CD4-positive, alpha-beta T cell treated with Interferon alpha-2 for 1 hour (primary cell): ENCODE results near the gene GPR156.
"Not testable (repeated sequence)": the region's sequence is repeated elsewhere in the genome, so short reads cannot be mapped to it uniquely, and the experiment has no call there.

Source experiments
- DNase-seq, 2 donors: peaks; one replicate each; pipeline ENCODE4 v3.0.0-alpha.2; 2020 to 2022

The GPR156 gene

DNA sequence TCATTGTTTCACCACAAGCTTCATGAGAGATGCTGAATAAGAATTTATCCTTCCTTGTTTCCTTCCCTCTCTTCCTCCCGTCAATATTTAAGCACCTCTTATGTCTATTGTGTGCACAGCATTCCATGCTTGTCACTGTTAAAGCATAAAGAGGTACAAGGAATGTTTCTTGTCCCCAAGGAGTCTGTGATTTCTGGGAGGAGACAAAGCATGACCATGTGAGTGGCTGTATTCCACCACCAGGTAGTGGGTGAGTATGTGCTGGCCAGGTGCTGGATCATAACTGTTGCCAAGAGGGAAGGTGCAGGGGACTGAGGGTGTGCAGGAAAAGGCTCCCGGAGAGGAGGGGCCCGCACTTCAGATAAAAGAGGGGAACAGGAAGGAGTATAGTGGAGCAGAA is 127.9 kb downstream of the GPR156 start:
- DNase-seq = no peak

DNA sequence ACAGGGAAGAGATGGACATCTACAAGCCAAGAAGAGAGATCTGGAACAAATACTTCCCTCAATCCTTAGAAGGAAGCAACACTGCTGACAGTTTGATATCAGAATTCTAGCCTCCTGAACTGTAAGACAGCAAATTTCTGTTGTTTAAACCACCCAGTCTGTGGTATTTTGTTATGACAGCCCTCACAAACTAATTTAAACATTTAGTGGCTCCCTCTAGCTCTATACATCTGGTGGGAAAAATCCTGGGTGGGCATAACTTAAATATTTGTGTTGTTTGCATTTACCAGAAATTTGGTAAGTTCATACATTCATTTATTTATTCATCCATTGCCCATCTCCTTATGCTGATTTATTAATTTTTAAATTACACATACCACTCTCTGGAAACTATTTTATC is 128.3 kb downstream of the GPR156 start:
- DNase-seq = no peak

DNA sequence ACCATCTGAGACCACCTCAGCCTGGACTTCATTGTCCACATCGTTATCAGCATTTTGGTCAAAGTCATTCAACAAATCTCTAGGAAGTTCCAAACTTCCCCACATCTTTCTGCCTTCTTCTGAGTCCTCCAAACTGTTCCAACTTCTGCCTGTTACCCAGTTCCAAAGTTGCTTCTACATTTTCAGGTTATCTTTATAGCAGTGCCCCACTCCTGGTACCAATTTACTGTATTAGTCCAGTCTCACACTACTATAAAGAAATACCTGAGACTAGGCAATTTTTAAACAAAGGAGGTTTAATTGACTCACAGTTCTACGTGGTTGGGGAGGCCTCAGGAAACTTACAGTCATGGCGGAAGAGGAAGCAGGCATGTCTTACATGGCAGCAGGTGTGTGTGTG is 129.3 kb downstream of the GPR156 start:
- DNase-seq = not testable (repeated sequence)

DNA sequence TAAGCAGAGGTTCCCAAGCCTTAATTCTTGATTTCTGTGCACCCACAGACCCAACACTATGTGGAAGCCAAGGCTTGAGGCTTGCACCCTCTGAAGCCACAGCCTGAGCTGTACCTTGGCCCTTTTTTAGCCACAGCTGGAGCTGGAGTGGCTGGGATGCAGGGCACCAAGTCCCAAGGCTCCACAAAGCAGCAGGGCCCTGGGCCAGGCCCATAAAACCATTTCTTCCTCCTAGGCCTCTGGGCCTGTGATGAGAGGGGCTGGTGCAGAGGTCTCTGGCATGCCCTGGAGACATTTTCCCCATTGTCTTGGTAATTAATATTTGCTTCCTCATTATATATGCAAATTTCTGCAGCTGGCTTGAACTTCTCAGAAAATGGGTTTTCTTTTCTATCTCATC is 129.9 kb downstream of the GPR156 start:
- no peak for DNase-seq

DNA sequence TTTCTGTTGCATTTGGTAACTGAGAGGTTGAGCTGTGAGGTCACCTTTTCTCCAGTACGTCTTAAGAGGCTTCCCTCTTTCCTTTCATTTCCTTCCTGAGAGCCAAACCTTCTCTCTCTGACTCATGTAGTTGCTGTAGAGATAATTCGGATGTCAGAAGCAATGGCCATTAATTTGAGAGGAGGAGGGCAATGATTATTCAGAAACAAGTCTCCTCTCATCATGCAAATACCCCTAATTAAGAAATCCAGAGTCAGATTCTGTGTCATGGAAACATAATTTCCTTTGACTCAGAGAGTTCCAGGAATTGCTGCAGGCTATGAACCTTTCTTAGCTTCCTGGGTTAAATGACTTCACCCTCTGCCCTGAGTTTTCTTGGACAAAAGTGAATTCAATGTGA is 131.7 kb downstream of the GPR156 start:
- DNase-seq = no peak

DNA sequence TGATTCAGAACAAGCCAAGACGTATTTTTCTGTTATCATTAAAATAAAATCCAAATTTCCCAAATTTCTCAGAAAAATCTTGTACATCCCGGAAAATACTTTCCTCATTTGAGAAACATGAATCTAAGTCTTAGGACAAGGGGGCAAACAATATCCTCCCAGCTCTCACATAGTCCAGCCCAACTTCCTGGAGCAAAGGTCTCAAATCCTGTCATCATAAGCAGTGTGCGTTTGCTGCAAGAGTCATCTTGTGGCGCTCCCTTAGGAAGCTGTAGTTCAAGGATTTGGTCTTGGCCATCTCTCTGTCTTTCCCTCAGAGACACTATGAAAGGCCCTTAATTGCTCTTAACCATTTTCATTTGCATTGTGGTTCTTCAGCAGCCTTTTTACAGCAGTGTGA is 133.2 kb downstream of the GPR156 start:
- no peak for DNase-seq

DNA sequence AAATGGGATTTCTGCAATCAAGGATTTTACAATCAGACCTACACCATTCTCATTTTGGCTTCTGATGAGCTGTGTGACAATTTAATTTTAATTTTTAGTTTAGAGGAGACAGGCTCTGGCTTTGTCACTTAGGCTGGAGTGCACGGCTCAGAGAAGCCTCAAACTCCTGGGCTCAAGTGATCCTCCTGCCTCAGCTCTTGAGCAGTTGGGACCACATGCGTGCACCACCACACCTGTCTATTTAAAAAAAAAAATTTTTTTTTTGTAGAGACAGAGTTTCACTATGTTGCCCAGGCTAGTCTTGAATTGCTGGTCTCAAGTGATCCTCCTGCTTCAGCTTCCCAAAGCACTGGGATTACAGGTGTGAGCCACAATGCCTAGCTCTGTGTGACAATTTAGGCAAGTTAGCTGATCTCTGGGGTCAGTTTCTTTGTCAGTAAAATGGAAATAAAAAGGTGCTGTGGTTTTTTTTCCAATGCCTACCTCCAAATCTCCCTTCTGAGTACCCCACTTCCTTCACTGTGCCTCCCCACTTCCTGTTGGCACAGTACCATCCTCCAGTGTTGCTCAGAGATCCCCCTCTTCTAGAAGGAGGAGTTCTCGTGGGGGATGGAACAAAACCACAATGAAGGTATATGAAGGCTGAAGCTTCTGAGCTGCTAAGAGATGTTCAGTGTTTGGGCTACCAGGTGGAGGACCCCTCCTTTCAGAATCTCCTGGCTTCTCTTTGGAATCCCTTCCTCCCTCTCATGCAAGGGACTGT is 136.7 kb downstream of the GPR156 start:
- DNase-seq = no peak

DNA sequence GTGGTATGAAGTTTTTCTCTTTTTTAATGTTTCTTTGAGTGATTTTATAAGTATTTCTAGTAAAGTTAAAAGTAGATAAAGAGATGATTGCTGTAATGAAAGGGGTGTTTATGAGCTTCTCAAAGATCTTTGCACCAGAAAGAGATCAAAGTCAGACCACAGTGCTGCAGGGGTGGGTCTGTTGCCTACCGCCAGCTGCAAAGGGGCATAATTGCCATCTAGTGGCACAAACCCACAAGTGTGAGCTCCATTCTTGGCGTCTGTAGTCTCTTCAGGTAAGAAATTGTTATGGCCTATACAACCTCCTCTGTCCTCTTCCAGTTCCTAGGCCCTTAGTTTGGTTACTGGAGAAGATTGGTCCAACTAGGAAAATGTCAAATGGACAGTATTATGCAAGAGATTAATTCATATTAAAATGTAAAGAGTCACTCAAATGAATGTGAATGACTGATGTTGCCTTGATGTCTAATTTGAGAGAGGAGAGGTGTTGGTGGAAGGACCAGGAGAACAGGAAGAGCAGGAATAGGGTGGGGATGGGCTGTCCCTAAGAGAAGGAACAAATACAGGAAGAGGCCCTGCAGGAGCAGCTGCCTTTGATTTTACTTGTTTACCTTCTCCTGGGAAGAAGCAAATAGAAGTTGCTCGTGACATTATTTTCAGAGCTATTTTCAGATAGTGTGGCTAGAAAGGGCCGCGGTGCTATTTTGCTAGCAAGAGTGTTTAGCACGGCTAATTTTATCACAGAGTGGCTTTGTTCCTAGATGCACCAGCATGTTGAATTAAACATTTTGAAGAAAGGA is 137.8 kb downstream of the GPR156 start:
- peak; percentile 48 to 64 for DNase-seq

DNA sequence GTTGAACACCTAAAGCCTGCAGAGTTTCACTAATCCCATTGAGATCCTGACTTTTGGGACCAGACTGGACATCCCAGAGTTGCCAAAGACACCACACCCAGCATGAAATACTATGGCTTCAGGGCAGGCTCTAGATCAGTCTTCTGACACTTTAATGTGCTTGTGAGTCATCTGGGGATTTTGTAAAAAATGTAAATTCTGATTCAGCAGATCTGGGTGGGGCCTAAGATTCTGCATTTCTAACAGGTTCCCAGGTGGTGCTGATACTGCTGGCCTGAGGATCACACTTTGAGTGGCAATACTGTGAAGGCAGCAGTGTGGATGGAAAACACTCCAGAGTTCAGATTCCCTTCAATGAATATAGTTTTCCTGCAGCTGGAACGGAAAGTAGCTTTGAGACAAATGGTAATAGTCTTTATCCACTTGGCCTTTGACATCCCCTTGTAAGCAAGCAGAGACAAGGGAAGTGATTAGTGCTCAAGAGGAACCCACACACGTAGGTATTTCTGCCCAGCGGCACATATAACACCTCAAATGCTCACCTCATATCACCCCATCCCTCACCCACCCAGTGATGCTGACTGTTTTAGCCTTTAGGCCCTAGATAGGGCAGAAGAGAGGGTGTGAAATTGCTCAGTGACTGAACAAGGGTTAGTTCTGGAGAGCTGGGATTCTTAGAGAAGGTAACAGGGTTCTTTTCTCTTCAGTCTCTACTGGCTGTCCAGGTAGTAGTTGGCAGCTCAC is 139.3 kb downstream of the GPR156 start:
- no peak for DNase-seq

DNA sequence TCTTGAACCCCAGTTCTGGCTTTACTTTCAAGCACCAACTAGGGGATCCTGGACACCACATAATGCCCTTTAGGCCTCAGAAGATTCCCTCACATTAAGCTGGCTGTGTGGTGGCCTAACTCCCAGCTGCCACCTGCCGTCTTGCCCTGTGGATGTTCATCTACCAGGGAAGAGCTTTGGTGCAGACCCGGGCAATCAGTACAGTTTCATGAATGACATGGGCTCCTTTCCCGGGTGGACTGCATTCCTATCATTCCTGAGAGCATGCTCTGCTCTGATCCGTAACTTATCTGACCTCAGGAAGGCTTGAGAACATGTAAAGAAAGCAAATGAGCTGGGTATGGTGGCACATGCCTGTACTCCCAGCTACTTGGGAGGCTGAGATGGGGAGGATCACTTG is 140.8 kb downstream of the GPR156 start:
- DNase-seq = no peak

DNA sequence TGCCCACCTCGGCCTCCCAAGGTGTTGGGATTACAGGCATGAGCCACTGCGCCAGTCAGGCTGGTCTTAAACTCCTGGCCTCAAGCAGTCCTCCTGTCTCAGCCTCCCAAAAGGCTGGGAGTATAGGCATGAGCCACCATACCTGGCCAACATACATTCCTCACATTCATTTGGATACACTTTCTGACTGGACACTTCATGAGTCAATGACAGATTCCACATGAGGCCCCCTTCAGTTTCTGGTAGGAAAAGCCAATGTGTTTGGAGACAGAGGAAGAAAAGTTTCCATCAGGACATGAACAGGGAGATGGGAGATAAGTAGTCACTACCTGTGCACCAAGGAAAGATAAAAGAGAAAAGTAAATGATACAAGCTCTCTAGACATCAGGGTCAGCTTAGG is 141.3 kb downstream of the GPR156 start:
- no peak for DNase-seq

DNA sequence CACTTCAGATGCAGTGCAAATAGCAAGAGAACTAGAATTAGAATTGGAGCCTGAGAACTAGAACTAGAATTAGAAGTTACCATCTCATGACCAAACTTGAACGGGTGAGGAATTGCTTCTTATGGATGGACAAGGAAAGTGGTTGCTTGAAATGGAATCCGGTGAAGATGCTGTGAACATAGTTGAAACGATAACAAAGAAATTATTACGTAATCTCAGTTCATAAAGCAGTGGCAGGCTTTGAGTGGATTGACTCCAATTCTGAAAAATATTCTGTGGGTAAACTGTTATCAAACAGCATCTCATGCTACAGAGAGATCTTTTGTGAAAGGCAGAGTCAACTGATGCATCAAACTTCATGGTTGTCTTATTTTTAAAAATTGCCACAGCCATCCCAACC is 142.8 kb downstream of the GPR156 start:
- DNase-seq = no peak

DNA sequence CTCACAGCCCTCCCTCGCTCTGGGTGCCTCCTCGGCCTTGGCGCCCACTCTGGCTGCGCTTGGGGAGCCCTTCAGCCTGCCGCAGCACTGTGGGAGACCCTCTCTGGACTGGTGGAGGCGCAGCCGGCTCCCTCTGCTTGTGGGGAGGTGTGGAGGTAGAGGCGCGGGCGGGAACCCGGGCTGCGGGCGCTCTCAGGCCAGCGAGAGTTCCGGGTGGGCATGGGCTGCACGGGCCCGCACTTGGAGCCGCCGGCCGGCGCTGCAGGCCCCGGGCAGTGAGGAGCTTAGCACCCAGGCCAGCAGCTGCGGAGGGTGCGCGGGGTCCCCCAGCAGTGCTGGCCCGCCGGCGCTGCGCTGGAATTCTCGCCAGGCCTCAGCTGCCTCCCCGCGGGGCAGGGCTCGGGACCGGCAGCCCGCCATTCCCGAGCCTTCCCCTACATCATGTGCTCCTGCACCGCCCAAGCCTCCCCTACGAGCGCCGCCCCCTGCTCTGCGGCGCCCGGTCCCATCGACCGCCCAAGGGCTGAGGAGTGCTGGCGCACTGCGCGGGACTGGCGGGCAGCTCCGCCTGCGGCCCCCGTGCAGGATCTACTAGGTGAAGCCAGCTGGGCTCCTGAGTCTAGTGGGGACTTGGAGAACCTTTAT is 144.8 kb downstream of the GPR156 start:
- DNase-seq = no peak

DNA sequence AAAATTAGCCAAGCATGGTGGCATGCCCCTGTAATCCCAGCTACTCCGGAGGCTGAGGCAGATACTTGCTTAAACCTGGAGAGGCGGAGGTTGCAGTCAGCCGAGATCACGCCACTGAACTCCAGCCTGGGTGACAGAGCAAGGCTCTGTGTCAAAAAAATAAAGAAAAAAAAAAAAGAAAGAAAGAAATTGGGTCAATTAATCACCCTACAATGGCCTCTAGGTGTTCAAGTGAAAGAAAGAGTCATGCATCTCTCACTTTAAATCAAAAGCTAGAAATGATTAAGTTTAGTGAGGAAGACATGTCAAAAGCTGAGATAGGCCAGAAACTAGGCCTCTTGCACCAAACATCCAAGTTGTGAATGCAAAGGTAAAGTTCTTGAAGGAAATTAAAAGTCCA is 145.9 kb downstream of the GPR156 start:
- no peak for DNase-seq

DNA sequence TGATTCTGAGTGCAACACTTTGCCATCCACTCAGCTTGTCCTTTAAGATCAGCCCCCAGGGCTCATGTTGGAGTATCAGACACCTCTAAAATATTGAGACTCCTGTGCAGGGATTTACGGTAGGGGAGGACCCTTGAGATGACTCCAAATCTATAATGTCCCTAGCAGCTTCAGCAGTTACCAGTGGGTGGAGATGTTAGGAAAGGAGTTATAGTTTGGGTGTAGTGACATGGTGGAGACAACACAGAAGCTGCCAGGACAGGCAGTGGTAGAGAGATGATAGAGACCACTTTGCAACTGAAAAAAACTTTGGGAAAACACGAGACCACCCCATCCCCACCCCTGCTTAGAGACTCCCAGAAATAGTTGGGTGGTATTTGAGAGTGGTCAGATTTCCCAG is 147.5 kb downstream of the GPR156 start:
- DNase-seq = no peak

DNA sequence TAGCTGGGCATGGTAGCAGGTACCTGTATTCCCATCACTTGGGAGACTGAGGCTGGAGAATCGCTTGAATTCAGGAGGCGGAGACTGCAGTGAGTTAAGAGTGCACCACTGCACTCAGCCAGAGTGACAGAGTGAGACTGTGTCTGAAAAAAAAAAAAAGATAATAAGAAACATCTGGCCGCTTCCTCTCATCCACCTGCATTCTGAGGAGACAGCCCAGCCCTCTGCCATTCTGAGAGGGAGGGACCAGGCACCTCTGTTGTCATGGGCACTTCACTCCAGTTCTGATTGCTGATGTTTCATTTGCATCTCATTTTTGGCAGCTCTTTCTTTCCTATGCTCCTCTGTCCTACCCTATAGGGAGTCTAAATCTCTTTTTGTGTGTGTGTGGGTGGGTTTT is 154.4 kb downstream of the GPR156 start:
- DNase-seq = no peak

DNA sequence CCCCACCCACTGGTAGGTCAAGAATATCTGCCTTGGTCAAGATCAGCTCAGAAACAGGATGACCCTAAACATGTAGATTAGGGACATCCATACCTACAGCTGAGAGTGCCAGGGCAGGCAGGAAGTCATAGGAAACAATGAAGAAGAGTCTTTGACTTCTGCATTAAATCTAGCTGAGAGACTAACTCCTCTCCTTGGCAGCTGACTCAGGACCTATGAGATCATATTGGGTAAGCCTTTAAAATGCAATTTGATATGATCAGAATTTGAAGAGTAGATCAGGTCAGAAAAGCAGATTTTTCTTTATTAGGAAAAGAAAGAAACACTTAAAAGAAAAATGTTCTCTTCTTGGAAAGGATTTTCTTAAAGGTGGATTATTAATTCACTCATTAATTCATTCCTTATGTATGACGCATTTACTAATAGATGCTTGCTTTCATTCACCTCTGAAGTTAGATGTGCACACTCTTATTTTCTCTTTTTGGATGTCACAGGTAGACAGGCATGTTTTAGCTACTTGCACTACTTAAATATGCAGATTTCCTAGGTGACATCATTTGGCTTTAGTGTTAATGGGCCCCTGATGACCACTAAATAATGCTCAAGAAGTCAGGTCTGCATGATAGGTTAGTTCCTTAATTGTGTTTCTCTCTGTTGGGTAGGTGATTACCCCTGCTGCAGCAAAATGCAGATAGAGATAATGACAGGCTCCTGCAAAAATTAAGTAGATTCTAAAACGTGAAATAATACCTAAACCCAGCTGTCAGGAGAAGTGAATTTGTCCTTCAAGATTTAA is 155.1 kb downstream of the GPR156 start:
- no peak for DNase-seq

DNA sequence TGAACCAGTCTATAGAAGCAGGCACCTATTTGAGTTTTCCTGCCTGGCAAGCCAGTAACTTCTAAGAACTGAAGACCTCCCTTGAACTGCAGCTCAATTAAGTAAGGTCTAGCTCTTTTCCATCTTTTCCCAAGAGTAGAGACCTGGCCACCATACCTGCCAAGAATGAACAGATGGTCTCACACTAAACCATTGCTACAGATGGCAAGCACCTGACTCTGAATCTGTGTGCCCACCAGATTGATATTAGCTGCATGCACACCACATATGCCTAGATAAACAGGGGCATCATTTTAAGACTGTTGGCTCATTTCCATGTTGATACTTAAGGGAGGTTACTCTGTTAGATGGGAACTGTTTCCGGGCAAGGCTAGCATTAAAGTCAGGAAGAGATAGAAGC is 156.0 kb downstream of the GPR156 start:
- DNase-seq = no peak

DNA sequence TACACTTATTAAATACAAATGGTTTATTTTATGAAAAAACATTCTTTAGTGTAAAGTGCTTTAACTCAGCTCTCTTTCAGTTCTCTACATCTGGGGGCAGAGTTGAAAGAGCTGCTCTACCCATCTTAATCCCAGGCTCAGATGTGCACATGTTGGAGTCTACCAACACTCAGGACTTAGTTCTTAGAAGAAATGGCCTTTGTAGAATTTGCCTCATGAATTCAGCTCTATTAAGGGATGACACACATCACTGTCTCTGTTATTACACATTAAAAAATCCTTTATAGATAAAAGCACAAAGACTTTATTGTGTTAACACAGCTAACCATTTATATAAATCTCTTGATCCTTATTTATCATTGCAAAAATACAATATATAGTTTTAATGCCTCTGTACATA is 159.0 kb downstream of the GPR156 start:
- no peak for DNase-seq

DNA sequence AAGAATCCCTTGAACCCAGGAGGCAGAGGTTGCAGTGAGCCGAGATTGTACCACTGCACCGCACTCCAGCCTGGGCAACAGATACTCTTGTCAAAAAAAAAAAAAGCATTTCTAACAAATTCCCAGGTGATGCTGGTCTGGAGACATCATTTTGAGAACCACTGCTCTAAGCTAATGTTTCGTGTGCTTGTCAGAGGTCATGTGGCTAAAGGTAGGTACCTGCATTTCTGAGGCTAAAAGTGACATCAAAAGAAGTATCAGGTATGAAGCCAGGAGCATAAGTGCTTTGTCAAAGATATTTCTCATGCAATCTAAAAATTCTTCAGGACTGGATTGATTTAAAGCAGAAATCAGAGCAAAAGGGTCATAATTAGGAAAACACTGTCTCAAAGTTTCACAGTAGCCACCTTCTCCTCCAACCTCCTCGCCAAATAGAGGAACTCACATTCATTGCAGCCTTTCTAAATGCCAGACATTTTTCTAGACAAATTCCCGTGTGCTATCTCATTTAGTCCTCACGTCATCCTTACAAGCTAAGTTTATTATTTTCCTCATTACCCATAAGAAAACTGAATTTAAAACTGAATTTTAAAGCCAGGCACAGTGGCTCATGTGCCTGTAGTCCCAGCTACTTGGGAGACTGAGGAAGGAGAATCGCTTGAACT is 165.0 kb downstream of the GPR156 start:
- no peak for DNase-seq
